Upper lobe of right lung (tissue), 1 donor: Measurements from ENCODE around the gene CMBL. TPM values are rescaled to one million over a fixed set of nuclear protein-coding genes. Genes with fewer than 3 reads are reported as not detected.
"Not testable (repeated sequence)": the region's sequence is repeated elsewhere in the genome, so short reads cannot be mapped to it uniquely, and the experiment has no call there.

Experiments
- ATAC-seq: fragments of 200-7000 bp; cut with Tn5 transposase; one replicate; pipeline ENCODE4 v1.9.1; 2020; ENCODE audit warnings: mild to moderate bottlenecking, moderate library complexity
- DNase-seq: peaks from one replicate; pipeline ENCODE4 v3.0.0-alpha.2; 2020
- H3K27ac ChIP-seq: fragments of 200-600 bp; one replicate; pipeline ENCODE4 v1.8.0; 2022
- H3K27me3 ChIP-seq: fragments of 200-600 bp; one replicate; pipeline ENCODE4 v1.8.0; 2022; ENCODE audit warnings: mild to moderate bottlenecking
- H3K36me3 ChIP-seq: fragments of 200-600 bp; one replicate; pipeline ENCODE4 v1.8.0; 2022
- H3K4me1 ChIP-seq: fragments of 200-600 bp; one replicate; pipeline ENCODE4 v1.8.0; 2022
- H3K4me3 ChIP-seq: fragments of 200-600 bp; one replicate; pipeline ENCODE4 v1.8.0; 2022; ENCODE audit warnings: mild to moderate bottlenecking
- H3K9me3 ChIP-seq: fragments of 200-600 bp; one replicate; pipeline ENCODE4 v1.8.0; 2022
- intact Hi-C: fragments of 100-400 bp; cut with DNase I; formaldehyde crosslinking; loops from one replicate; pipeline ENCODE4 v1.11.0; 2022
- total RNA-seq: library from RNA; stranded (reverse); fragmentation: NEBNext Ultra II Directional; extraction: Animal tissue kit (Norgen Biotek cat#: 25700); gene quantifications from one replicate; pipeline ENCODE4 v1.2.1, GENCODE V29; 2021
- TF ChIP-seq, protein P1 (sequence below): fragments of 200-600 bp; IDR thresholded peaks from one replicate; pipeline ENCODE4 v1.8.0; 2022; ENCODE audit warnings: antibody characterized with exemption
- donor health status: DM: no; HTN: yes; CAD: no; lungs with severe emphysema.

Gene CMBL
- total RNA-seq, 1 donor from 2014 or later, result 21.8 TPM

GRCh38 chr5:10250806-10251276 lies 56.9 kb downstream of the CMBL start:
- Histone ChIP-seq H3K4me1 (peaks cover 24% of the 10 kb centered on the region), H3K27ac (peak overlapping the region; percentile 99), H3K9me3 (no peaks in the 10 kb centered on the region), H3K36me3 (peaks cover 25% of the 10 kb centered on the region), H3K4me3 (peak overlapping the region; percentile 93), H3K27me3 (no peaks in the 10 kb centered on the region)
- intact Hi-C loops, result no loop called here
- no peak for DNase-seq
- ATAC-seq, result no peak
- TF ChIP-seq, protein P1, sequence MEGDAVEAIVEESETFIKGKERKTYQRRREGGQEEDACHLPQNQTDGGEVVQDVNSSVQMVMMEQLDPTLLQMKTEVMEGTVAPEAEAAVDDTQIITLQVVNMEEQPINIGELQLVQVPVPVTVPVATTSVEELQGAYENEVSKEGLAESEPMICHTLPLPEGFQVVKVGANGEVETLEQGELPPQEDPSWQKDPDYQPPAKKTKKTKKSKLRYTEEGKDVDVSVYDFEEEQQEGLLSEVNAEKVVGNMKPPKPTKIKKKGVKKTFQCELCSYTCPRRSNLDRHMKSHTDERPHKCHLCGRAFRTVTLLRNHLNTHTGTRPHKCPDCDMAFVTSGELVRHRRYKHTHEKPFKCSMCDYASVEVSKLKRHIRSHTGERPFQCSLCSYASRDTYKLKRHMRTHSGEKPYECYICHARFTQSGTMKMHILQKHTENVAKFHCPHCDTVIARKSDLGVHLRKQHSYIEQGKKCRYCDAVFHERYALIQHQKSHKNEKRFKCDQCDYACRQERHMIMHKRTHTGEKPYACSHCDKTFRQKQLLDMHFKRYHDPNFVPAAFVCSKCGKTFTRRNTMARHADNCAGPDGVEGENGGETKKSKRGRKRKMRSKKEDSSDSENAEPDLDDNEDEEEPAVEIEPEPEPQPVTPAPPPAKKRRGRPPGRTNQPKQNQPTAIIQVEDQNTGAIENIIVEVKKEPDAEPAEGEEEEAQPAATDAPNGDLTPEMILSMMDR, result no peak

DNA sequence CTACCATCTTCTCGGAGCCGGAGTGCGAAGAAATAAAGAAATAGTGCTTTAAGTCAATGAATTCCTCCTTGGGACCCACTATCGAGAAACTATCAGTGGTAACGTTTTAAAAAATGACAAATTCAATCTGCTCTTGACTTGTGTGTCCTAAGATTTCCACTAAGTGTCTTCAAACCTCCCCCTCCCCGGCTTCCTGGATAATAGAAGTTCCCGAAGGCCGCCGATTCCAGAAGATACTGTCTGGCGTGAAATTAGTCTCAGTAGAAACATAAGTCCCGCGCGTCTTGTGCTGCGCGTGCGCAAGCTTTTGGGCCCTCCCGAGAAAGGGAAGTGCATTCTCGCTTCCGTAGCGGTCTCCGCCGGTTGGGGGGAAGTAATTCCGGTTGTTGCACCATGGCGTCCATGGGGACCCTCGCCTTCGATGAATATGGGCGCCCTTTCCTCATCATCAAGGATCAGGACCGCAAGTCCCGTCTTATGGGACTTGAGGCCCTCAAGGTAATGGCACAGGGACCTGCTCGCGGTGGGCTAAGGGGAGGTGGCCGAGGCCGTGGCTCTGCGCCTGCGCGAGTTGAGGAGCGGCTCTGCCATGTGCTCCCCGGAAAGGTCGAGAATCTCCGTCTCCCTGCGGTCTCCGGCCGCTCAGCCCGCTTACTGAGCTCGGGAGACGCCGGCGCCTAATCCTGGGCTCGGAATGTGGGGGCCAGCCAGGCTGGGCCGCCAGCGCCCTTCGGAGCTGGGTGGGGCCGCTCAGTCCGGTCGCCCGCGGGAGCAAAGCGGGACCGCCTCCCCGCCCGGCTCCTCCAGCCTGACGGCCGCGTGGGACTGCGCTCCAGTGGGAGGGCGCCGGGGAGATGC lies 57.5 kb downstream of the CMBL start, which contains the start of gene CCT5:
Gene CCT5, plus strand, starts transcription at position 333 of the 858 bp plus-strand sequence. Its CDS starts 61 bp downstream, at position 394.
- H3K9me3 ChIP-seq, result no peaks in the 10 kb centered on the region
- intact Hi-C loops, result no loop called here
- peak; percentile 93 for ATAC-seq
- TF ChIP-seq, protein P1, result no peak
- peak; percentile 95 for DNase-seq
- peaks cover 24% of the 10 kb centered on the region for H3K4me1 ChIP-seq
- H3K27me3 ChIP-seq, result no peaks in the 10 kb centered on the region
- H3K27ac ChIP-seq, result peak within 1 kb of the TSS; percentile 99
- peaks cover 19% of the 10 kb centered on the region for H3K36me3 ChIP-seq
- H3K4me3 ChIP-seq, result peak within 1 kb of the TSS; percentile 93

GRCh38 chr5:10248378-10249260 lies 59.1 kb downstream of the CMBL start:
- ATAC-seq, result no peak
- no peaks in the 10 kb centered on the region for H3K9me3 ChIP-seq
- TF ChIP-seq, protein P1, result no peak
- intact Hi-C loops, result no loop called here
- peaks cover 3% of the 10 kb centered on the region for H3K36me3 ChIP-seq
- H3K4me3 ChIP-seq, result peak overlapping the region; percentile 93
- H3K27me3 ChIP-seq, result no peaks in the 10 kb centered on the region
- H3K4me1 ChIP-seq, result peaks cover 24% of the 10 kb centered on the region
- no peak for DNase-seq
- peak overlapping the region; percentile 99 for H3K27ac ChIP-seq

- intact Hi-C loops, H3K27me3 ChIP-seq, ATAC-seq, H3K4me3 ChIP-seq, H3K27ac ChIP-seq, H3K36me3 ChIP-seq, H3K9me3 ChIP-seq, DNase-seq: not testable (repeated sequence)
- peaks cover 20% of the 10 kb centered on the region for H3K4me1 ChIP-seq
These were observed 60.5 kb downstream of the CMBL start for GRCh38 chr5:10247217-10247616.

GRCh38 chr5:10246761-10247160 lies 60.9 kb downstream of the CMBL start:
- Histone ChIP-seq H3K4me3 (no peak overlapping the region), H3K36me3 (no peaks in the 10 kb centered on the region), H3K27me3 (no peaks in the 10 kb centered on the region), H3K9me3 (no peaks in the 10 kb centered on the region), H3K27ac (no peak overlapping the region), H3K4me1 (peaks cover 15% of the 10 kb centered on the region)
- intact Hi-C loops, result no loop called here
- DNase-seq (no peak), ATAC-seq (no peak)
- TF ChIP-seq, protein P1, result no peak
